Measurements from ENCODE around the gene TMEM209.
"Not testable (repeated sequence)": the region's sequence is repeated elsewhere in the genome, so short reads cannot be mapped to it uniquely, and the experiment has no call there.

The TMEM209 gene

GRCh38 chr7:130157700-130158099 is 47.5 kb downstream of the TMEM209 start:
- DNase-seq, result no peak

- no peak for DNase-seq
Measured at GRCh38 chr7:130156140-130156539, 49.1 kb downstream of the TMEM209 start.

- DNase-seq, result no peak
Measured at GRCh38 chr7:130154501-130155317, 50.5 kb downstream of the TMEM209 start.

GRCh38 chr7:130154131-130154500 is 51.1 kb downstream of the TMEM209 start:
- DNase-seq, result no peak

- DNase-seq, result no peak
Measured at GRCh38 chr7:130153211-130153908, 51.8 kb downstream of the TMEM209 start.

GRCh38 chr7:130152493-130153210 is 52.6 kb downstream of the TMEM209 start:
- no peak for DNase-seq

GRCh38 chr7:130151591-130152492 is 53.4 kb downstream of the TMEM209 start:
- DNase-seq, result no peak

GRCh38 chr7:130150587-130150986 is 54.6 kb downstream of the TMEM209 start:
- DNase-seq, result no peak

- peak in 1 of 3 donors; percentile 2 for DNase-seq
Measured at GRCh38 chr7:130149281-130150139, 55.7 kb downstream of the TMEM209 start.

GRCh38 chr7:130148561-130148960 is 56.6 kb downstream of the TMEM209 start:
- DNase-seq, result no peak

GRCh38 chr7:130147710-130148325 is 57.4 kb downstream of the TMEM209 start:
- DNase-seq, result no peak

- DNase-seq, result no peak
Measured at GRCh38 chr7:130146693-130147405, 58.4 kb downstream of the TMEM209 start.

- not testable (repeated sequence) for DNase-seq
Measured at GRCh38 chr7:130146142-130146541, 59.1 kb downstream of the TMEM209 start.

GRCh38 chr7:130145424-130146100 is 59.6 kb downstream of the TMEM209 start:
- no peak for DNase-seq

- no peak for DNase-seq
Measured at GRCh38 chr7:130144312-130145171, 60.7 kb downstream of the TMEM209 start.

GRCh38 chr7:130143986-130144311 is 61.3 kb downstream of the TMEM209 start:
- no peak for DNase-seq

GRCh38 chr7:130143334-130143732 is 61.9 kb downstream of the TMEM209 start:
- DNase-seq, result no peak

- no peak for DNase-seq
Measured at GRCh38 chr7:130142654-130143333, 62.4 kb downstream of the TMEM209 start.
